ENCODE results near the gene LITAF. TPM values are rescaled to one million over a fixed set of nuclear protein-coding genes. Genes with fewer than 3 reads are reported as not detected.

The LITAF gene
- polyA plus RNA-seq, 1 donor from 2014 or later, result 0.31 TPM

DNA sequence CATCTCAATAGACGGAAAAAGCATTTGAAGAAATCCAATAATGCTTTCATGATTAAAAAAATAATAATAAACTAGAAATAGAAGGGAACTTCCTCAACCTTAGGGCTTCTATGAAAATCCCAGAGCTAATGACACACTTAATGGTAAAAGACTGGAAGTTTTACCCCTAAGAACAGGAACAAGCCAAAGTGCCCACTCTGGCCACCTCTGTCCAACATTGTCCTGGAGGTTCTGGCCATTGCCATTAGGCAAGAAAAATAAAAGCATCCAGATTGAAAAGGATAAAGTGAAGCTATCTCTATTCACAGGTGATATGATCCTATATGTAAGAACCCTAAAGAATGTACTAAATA is 2.5 kb upstream of the LITAF start:
- Histone ChIP-seq H3K9me2 (ENCODE audit: insufficient read depth, low read length) (no peaks in the 10 kb centered on the region), H4K20me1 (ENCODE audit: insufficient read depth) (no peaks in the 10 kb centered on the region), H3K9ac (ENCODE audit: low read length) (no peak overlapping the region), H3K27ac (ENCODE audit: low read length) (no peak overlapping the region), H3F3A (ENCODE audit: insufficient read depth, low read length, poor library complexity, severe bottlenecking) (no peaks in the 10 kb centered on the region), H3K4me3 (ENCODE audit: low read length) (no peak overlapping the region), H3K36me3 (ENCODE audit: insufficient read depth, low read length) (no peaks in the 10 kb centered on the region), H2AFZ (ENCODE audit: low read depth, low read length) (no peak overlapping the region), H3K79me2 (replicated peaks; ENCODE audit: insufficient read depth, low read length) (no peaks in the 10 kb centered on the region), H3K4me2 (ENCODE audit: low read length) (no peak overlapping the region), H3K27me3 (ENCODE audit: insufficient read depth, low read depth, low read length) (peaks cover 47% of the 10 kb centered on the region), H3K9me3 (ENCODE audit: low read length) (no peaks in the 10 kb centered on the region)
- TF ChIP-seq EZH2 (IDR thresholded peaks at IDR 0.05; ENCODE audit: borderline replicate concordance, insufficient read depth, low read length, poor library complexity, severe bottlenecking), result no peak
- TF ChIP-seq, protein P1, sequence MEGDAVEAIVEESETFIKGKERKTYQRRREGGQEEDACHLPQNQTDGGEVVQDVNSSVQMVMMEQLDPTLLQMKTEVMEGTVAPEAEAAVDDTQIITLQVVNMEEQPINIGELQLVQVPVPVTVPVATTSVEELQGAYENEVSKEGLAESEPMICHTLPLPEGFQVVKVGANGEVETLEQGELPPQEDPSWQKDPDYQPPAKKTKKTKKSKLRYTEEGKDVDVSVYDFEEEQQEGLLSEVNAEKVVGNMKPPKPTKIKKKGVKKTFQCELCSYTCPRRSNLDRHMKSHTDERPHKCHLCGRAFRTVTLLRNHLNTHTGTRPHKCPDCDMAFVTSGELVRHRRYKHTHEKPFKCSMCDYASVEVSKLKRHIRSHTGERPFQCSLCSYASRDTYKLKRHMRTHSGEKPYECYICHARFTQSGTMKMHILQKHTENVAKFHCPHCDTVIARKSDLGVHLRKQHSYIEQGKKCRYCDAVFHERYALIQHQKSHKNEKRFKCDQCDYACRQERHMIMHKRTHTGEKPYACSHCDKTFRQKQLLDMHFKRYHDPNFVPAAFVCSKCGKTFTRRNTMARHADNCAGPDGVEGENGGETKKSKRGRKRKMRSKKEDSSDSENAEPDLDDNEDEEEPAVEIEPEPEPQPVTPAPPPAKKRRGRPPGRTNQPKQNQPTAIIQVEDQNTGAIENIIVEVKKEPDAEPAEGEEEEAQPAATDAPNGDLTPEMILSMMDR (IDR thresholded peaks at IDR 0.05; ENCODE audit: poor library complexity, severe bottlenecking), result no peak
- TF ChIP-seq, protein P2, sequence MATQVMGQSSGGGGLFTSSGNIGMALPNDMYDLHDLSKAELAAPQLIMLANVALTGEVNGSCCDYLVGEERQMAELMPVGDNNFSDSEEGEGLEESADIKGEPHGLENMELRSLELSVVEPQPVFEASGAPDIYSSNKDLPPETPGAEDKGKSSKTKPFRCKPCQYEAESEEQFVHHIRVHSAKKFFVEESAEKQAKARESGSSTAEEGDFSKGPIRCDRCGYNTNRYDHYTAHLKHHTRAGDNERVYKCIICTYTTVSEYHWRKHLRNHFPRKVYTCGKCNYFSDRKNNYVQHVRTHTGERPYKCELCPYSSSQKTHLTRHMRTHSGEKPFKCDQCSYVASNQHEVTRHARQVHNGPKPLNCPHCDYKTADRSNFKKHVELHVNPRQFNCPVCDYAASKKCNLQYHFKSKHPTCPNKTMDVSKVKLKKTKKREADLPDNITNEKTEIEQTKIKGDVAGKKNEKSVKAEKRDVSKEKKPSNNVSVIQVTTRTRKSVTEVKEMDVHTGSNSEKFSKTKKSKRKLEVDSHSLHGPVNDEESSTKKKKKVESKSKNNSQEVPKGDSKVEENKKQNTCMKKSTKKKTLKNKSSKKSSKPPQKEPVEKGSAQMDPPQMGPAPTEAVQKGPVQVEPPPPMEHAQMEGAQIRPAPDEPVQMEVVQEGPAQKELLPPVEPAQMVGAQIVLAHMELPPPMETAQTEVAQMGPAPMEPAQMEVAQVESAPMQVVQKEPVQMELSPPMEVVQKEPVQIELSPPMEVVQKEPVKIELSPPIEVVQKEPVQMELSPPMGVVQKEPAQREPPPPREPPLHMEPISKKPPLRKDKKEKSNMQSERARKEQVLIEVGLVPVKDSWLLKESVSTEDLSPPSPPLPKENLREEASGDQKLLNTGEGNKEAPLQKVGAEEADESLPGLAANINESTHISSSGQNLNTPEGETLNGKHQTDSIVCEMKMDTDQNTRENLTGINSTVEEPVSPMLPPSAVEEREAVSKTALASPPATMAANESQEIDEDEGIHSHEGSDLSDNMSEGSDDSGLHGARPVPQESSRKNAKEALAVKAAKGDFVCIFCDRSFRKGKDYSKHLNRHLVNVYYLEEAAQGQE (IDR thresholded peaks at IDR 0.05; ENCODE audit: borderline replicate concordance), result no peak
- TF ChIP-seq POLR2AphosphoS5 (IDR thresholded peaks at IDR 0.05), result no peak
- no peak for TF ChIP-seq SMC3 (conservative IDR thresholded peaks at IDR 0.05; ENCODE audit: poor library complexity)
- TF ChIP-seq MXI1 (conservative IDR thresholded peaks at IDR 0.05; ENCODE audit: poor library complexity, severe bottlenecking), result no peak
- no peak for TF ChIP-seq RAD21 (conservative IDR thresholded peaks at IDR 0.05)
- TF ChIP-seq TAF1 (IDR thresholded peaks at IDR 0.05; ENCODE audit: low read depth), result no peak
- TF ChIP-seq EP300 (conservative IDR thresholded peaks at IDR 0.05; ENCODE audit: poor library complexity, severe bottlenecking), result no peak

DNA sequence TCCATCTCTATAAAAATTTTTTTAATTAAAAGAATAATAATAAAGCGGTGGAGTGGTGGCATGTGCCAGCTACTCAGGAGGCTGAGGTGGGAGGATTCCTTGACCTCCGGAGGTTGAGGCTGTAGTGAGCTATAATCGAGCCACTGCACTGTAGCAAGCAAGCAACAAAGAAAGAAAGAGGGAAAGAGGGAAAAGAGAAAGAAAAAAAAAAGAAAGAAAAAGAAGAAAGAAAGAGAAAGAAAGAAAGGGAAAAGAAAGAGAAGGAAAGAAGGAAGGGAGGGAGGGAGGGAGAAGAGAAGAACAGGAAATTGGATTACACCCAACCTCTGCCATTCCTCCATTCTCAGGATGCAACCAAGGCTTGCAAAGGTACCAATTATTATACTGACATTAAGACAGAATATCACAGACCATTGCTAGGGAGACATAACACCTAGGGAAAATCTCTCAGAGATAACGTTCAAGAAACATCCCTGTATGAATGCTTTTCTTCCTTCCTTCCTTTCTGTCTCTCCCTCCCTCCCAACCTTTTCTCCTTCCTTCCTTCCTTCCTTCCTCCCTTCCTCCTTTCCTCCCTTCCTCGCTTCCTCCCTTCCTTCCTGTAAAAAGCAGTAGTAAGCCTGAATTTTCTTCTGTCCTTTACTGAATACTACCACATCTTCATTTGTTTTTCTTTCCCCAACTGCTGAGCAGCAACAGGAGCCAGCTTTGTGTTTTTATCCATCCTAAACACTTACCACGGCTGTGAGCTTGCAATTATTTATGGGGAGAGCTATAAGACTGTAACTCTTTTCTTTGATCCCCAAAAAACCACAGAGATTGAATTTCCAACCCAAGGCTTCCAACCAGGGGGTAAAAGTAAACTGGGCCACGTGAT is 1.8 kb upstream of the LITAF start:
- Histone ChIP-seq H3K36me3 (ENCODE audit: insufficient read depth, low read length) (no peaks in the 10 kb centered on the region), H3K27ac (ENCODE audit: low read length) (no peak overlapping the region), H3K4me3 (ENCODE audit: low read length) (no peak overlapping the region), H3K79me2 (replicated peaks; ENCODE audit: insufficient read depth, low read length) (no peaks in the 10 kb centered on the region), H3K4me2 (ENCODE audit: low read length) (no peak overlapping the region), H4K20me1 (ENCODE audit: insufficient read depth) (no peaks in the 10 kb centered on the region), H3K9ac (ENCODE audit: low read length) (no peak overlapping the region), H3F3A (ENCODE audit: insufficient read depth, low read length, poor library complexity, severe bottlenecking) (no peaks in the 10 kb centered on the region), H3K27me3 (ENCODE audit: insufficient read depth, low read depth, low read length) (peaks cover 52% of the 10 kb centered on the region), H3K9me3 (ENCODE audit: low read length) (no peaks in the 10 kb centered on the region), H2AFZ (ENCODE audit: low read depth, low read length) (no peak overlapping the region), H3K9me2 (ENCODE audit: insufficient read depth, low read length) (no peaks in the 10 kb centered on the region)
- TF ChIP-seq RAD21 (conservative IDR thresholded peaks at IDR 0.05) (no peak), SMC3 (conservative IDR thresholded peaks at IDR 0.05; ENCODE audit: poor library complexity) (no peak), MXI1 (conservative IDR thresholded peaks at IDR 0.05; ENCODE audit: poor library complexity, severe bottlenecking) (no peak), EZH2 (IDR thresholded peaks at IDR 0.05; ENCODE audit: borderline replicate concordance, insufficient read depth, low read length, poor library complexity, severe bottlenecking) (no peak), TAF1 (IDR thresholded peaks at IDR 0.05; ENCODE audit: low read depth) (no peak), EP300 (conservative IDR thresholded peaks at IDR 0.05; ENCODE audit: poor library complexity, severe bottlenecking) (no peak), POLR2AphosphoS5 (IDR thresholded peaks at IDR 0.05) (no peak)
- TF ChIP-seq, protein P1 (IDR thresholded peaks at IDR 0.05; ENCODE audit: poor library complexity, severe bottlenecking), result no peak
- TF ChIP-seq, protein P2 (IDR thresholded peaks at IDR 0.05; ENCODE audit: borderline replicate concordance), result no peak
